ENCODE measurements around the gene MYH3. TPM values are rescaled to one million over a fixed set of nuclear protein-coding genes. Genes with fewer than 3 reads are reported as not detected.

MYH3 gene
- total and polyA plus RNA-seq, 10 donors: 2.2 to 9.0 (median 4.9) TPM

DNA sequence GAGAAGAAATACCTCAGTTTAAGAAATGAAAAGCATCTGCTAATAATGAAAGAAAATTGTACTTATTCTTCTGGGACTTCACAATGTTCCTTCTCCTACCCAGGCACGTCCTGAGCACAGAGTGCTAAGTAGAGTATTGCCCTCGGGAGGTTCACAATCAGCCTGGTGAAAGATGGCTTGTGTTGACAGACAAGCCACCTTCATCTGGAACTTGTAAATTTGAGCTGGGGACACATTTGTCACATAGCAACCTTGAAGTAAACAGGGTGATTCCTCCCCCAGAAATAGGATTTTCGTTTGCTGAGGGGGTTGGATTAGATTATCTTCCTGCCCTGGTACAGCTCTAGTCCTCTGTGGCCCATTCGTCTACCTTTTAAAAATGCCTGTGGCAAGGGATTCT is 73.3 kb downstream of the MYH3 start:
- H3K4me1 ChIP-seq: no peaks in the 10 kb centered on the region

DNA sequence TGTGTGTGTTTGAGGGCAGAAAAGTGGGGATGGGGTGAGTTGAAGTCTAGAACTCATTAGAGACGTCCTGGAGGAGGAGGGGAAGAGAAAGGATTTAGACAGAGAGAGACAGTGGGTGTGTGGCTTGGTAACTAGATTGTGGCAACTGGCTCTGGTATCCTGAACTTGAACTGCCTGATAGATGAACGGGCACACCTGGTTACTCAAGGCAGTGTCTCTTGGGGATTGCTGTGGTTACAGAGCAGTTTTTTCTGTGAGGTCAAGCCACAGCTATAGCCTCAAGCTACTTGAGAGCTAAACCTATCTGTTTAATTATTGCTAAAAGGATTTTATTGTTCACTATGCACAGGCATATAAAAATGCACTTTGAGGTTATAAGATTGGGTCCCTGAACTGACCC is 77.8 kb downstream of the MYH3 start:
- H3K9me3 ChIP-seq: no peaks in the 10 kb centered on the region
- H3K4me3 ChIP-seq: no peak overlapping the region
- H3K4me1 ChIP-seq: no peaks in the 10 kb centered on the region
- H3K27me3 ChIP-seq (replicated peaks in 1 of 7): peaks cover 0 to 13% (median 0%) of the 10 kb centered on the region in 7 donors
- DNase-seq: no peak
- intact Hi-C loops (cut with DNase I; ENCODE audit: low total_unique reads): no loop called here
- no peak for TF ChIP-seq POLR2AphosphoS5 (IDR thresholded peaks at IDR 0.05)
- no peak for TF ChIP-seq POLR2A (IDR thresholded peaks at IDR 0.05)
- WGBS, 5 donors: 22 to 58% (median 52%) methylated on average over 2 of the region's 2 CpGs
- no peaks in the 10 kb centered on the region for H3K36me3 ChIP-seq
- H3K27ac ChIP-seq: no peak overlapping the region

More for the DNA sequence above, 73.3 kb downstream of the MYH3 start:
- WGBS, 5 donors: 56 to 63% (median 61%) methylated on average over 4 of the region's 4 CpGs
- no peaks in the 10 kb centered on the region for H3K36me3 ChIP-seq
- DNase-seq: no peak
- H3K27ac ChIP-seq: no peak overlapping the region
- intact Hi-C loops (cut with DNase I; ENCODE audit: low total_unique reads): no loop called here
- H3K27me3 ChIP-seq (replicated peaks in 1 of 7): peaks cover 0 to 19% (median 0%) of the 10 kb centered on the region in 7 donors
- H3K4me3 ChIP-seq: no peak overlapping the region
- H3K9me3 ChIP-seq: no peaks in the 10 kb centered on the region
- TF ChIP-seq, protein P1, sequence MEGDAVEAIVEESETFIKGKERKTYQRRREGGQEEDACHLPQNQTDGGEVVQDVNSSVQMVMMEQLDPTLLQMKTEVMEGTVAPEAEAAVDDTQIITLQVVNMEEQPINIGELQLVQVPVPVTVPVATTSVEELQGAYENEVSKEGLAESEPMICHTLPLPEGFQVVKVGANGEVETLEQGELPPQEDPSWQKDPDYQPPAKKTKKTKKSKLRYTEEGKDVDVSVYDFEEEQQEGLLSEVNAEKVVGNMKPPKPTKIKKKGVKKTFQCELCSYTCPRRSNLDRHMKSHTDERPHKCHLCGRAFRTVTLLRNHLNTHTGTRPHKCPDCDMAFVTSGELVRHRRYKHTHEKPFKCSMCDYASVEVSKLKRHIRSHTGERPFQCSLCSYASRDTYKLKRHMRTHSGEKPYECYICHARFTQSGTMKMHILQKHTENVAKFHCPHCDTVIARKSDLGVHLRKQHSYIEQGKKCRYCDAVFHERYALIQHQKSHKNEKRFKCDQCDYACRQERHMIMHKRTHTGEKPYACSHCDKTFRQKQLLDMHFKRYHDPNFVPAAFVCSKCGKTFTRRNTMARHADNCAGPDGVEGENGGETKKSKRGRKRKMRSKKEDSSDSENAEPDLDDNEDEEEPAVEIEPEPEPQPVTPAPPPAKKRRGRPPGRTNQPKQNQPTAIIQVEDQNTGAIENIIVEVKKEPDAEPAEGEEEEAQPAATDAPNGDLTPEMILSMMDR (IDR thresholded peaks at IDR 0.05 in 8 of 11, conservative IDR thresholded peaks at IDR 0.05 in 3 of 11): no peak
- TF ChIP-seq POLR2AphosphoS5 (IDR thresholded peaks at IDR 0.05): no peak
- TF ChIP-seq POLR2A (IDR thresholded peaks at IDR 0.05): no peak

Other genes starting within 250 kb of the MYH3 start
- gene MYH8, start 235.4 kb downstream of the MYH3 start, total RNA-seq: under 1 TPM in 6 of 7 donors, not detected in 1; 0.11 to 0.54 (median 0.22) TPM
- gene MYH8, start 235.4 kb downstream of the MYH3 start, polyA plus RNA-seq: under 1 TPM; 0.02 to 0.35 (median 0.11) TPM
- not detected for gene MYH4, start 187.8 kb downstream of the MYH3 start, total RNA-seq
- not detected for gene MYH4, start 187.8 kb downstream of the MYH3 start, polyA plus RNA-seq
- under 1 TPM in 1 of 7 donors, not detected in 6; 0.03 TPM for gene MYH1, start 138.8 kb downstream of the MYH3 start, total RNA-seq
- gene MYH1, start 138.8 kb downstream of the MYH3 start, polyA plus RNA-seq: under 1 TPM in 2 of 3 donors, not detected in 1; 0.06 to 0.09 TPM
- not detected for gene MYH2, start 107.7 kb downstream of the MYH3 start, total RNA-seq
- gene MYH2, start 107.7 kb downstream of the MYH3 start, polyA plus RNA-seq: under 1 TPM in 2 of 3 donors, not detected in 1; 0.03 to 0.11 TPM
- 10 to 100 TPM; 10.8 to 31.1 (median 22.4) TPM for gene SCO1, start 40.2 kb upstream of the MYH3 start, total RNA-seq
- 1 to 10 TPM; 5.4 to 10.0 (median 8.3) TPM for gene SCO1, start 40.2 kb upstream of the MYH3 start, polyA plus RNA-seq
- gene ADPRM, start 40.3 kb upstream of the MYH3 start, total RNA-seq: 10 to 100 TPM; 11.5 to 36.0 (median 16.8) TPM
- gene ADPRM, start 40.3 kb upstream of the MYH3 start, polyA plus RNA-seq: 10 to 100 TPM; 14.5 to 23.3 (median 14.8) TPM
- 10 to 100 TPM in 2 of 7 donors, 1 to 10 TPM in 5; 4.0 to 12.1 (median 6.1) TPM for gene TMEM220, start 72.7 kb upstream of the MYH3 start, total RNA-seq
- 1 to 10 TPM; 3.6 to 4.4 (median 4.3) TPM for gene TMEM220, start 72.7 kb upstream of the MYH3 start, polyA plus RNA-seq
- not detected for gene TMEM238L, start 146.8 kb upstream of the MYH3 start, total RNA-seq
- not detected for gene TMEM238L, start 146.8 kb upstream of the MYH3 start, polyA plus RNA-seq
- not detected for gene PIRT, start 180.8 kb upstream of the MYH3 start, total RNA-seq
- under 1 TPM in 1 of 3 donors, not detected in 2; 0.02 TPM for gene PIRT, start 180.8 kb upstream of the MYH3 start, polyA plus RNA-seq

All from spleen (tissue), 11 donors.